Measurements from ENCODE around the gene ADGRG7.
"Not testable (repeated sequence)": the region's sequence is repeated elsewhere in the genome, so short reads cannot be mapped to it uniquely, and the experiment has no call there.

ADGRG7 gene

DNA sequence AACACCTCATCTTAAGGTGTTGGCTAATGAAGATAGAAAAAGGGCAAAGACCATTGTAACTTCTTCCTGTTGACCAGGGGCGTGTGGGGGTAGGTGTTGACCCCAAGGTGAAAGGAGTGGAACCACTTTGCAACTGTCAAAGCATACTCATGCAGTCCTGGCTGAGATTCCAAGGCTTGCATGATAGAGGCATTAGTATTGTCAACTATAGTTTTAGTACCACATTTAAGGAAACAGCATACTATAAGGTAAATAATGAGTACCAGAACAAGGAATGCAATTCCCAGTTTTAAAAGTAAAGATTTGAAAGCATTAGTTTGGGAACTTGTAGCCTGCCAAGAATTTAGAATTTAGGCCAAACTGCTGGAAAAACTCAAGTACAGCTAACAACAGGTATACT lies 27.8 kb upstream of the ADGRG7 start:
- H3K27me3 Mint-ChIP-seq, result peaks cover 0 to 34% of the 10 kb centered on the region in 2 donors
- no peak for ATAC-seq (replicated peaks)
- no peaks in the 10 kb centered on the region for H3K36me3 Mint-ChIP-seq (ENCODE audit: insufficient read depth)
- no peak overlapping the region for H3K27ac Mint-ChIP-seq
- no peak overlapping the region for H3K4me3 Mint-ChIP-seq
- H3K4me1 Mint-ChIP-seq (ENCODE audit: low read depth in 2 of 2), result no peaks in the 10 kb centered on the region
- no peaks in the 10 kb centered on the region for H3K9me3 Mint-ChIP-seq
- DNase-seq, result no peak

GRCh38 chr3:100582157-100582556 lies 27.2 kb upstream of the ADGRG7 start:
- H3K27ac Mint-ChIP-seq; H3K36me3 Mint-ChIP-seq (ENCODE audit: insufficient read depth); H3K9me3 Mint-ChIP-seq; H3K4me3 Mint-ChIP-seq; DNase-seq; H3K4me1 Mint-ChIP-seq (ENCODE audit: low read depth in 2 of 2); ATAC-seq (replicated peaks): not testable (repeated sequence)
- H3K27me3 Mint-ChIP-seq, result peaks cover 0 to 34% of the 10 kb centered on the region in 2 donors

DNA sequence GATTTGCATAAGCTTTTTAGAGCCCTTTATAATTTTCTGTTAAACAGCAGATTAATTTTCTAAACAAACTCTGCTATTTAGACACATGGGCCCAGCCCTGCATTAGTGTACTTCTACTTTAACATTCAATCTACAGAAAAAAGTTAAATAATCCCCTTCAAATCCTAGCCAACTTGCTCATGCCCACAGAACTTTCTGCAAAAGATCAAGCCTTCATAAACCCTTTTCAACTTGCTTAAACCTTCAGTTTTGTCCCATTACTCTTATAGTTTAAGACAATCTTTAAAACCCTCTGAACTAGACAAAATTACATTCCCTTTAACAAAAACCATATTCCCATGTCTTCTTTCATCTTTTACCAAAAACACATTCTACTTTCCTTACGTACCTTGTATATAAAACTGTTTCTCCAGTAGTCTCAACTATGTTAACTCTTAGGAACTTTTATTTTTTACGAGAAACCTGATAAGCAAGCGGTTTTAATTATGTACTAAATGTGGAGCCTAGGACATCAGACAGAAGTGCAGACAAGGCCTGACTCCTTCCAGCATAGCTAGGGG lies 25.2 kb upstream of the ADGRG7 start:
- ATAC-seq (replicated peaks) (no peak), DNase-seq (no peak)
- peaks cover 0 to 21% of the 10 kb centered on the region in 2 donors for H3K27me3 Mint-ChIP-seq
- H3K36me3 Mint-ChIP-seq (ENCODE audit: insufficient read depth), result no peaks in the 10 kb centered on the region
- H3K4me1 Mint-ChIP-seq (ENCODE audit: low read depth in 2 of 2), result no peaks in the 10 kb centered on the region
- no peak overlapping the region for H3K27ac Mint-ChIP-seq
- no peaks in the 10 kb centered on the region for H3K9me3 Mint-ChIP-seq
- H3K4me3 Mint-ChIP-seq, result no peak overlapping the region

DNA sequence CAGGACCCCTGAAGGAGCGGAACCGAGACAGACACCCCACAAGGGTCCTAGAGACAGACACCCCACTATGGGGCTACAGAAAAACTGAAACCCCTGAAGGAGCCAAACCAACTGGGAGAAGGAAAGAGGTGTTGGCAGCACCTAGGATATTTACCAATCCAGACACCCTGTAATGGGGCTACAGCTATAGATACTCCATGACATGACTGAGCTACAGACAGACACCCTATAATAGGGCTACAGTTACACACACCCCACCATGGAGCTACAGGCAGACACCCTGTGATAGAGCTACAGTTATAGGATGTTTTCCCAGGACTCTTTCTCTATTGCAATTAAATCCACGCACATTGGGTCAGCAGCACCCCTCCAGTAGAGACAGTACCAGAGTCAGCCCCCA lies 22.6 kb upstream of the ADGRG7 start:
- H3K4me3 Mint-ChIP-seq, result no peak overlapping the region
- ATAC-seq (replicated peaks) (no peak), DNase-seq (no peak)
- H3K9me3 Mint-ChIP-seq, result no peaks in the 10 kb centered on the region
- peaks cover 0 to 5% of the 10 kb centered on the region in 2 donors for H3K4me1 Mint-ChIP-seq (ENCODE audit: low read depth in 2 of 2)
- no peaks in the 10 kb centered on the region for H3K27me3 Mint-ChIP-seq
- H3K27ac Mint-ChIP-seq, result no peak overlapping the region
- H3K36me3 Mint-ChIP-seq (ENCODE audit: insufficient read depth), result no peaks in the 10 kb centered on the region

GRCh38 chr3:100588251-100588650 lies 21.1 kb upstream of the ADGRG7 start:
- Mint-ChIP-seq H3K4me1 (ENCODE audit: low read depth in 2 of 2) (peaks cover 0 to 5% of the 10 kb centered on the region in 2 donors), H3K27me3 (no peaks in the 10 kb centered on the region), H3K4me3 (no peak overlapping the region), H3K36me3 (ENCODE audit: insufficient read depth) (no peaks in the 10 kb centered on the region), H3K27ac (no peak overlapping the region), H3K9me3 (no peaks in the 10 kb centered on the region)
- ATAC-seq (replicated peaks) (no peak), DNase-seq (no peak)

- no peaks in the 10 kb centered on the region for H3K27me3 Mint-ChIP-seq
- no peaks in the 10 kb centered on the region for H3K36me3 Mint-ChIP-seq (ENCODE audit: insufficient read depth)
- H3K4me1 Mint-ChIP-seq (ENCODE audit: low read depth in 2 of 2), result peaks cover 0 to 5% of the 10 kb centered on the region in 2 donors
- ATAC-seq (replicated peaks) (peak; percentile 93), DNase-seq (peak; percentile 50 to 63 (median 57))
- no peaks in the 10 kb centered on the region for H3K9me3 Mint-ChIP-seq
- no peak overlapping the region for H3K27ac Mint-ChIP-seq
- no peak overlapping the region for H3K4me3 Mint-ChIP-seq
These were observed 19.1 kb upstream of the ADGRG7 start for GRCh38 chr3:100590114-100590839.

DNA sequence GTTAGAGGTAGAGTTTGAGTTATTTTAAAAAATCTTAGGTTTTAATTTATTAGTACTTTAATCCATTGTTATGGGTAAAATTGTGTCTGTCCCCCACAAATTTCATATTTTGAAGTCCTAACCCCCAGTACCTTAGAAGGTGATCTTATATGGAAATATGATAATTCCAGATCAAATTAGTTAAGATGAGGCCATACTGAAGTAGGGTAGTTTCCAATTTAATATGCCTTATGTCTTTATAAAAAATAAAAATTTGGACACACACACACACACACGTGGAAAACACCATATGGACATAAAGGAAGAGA lies 18.6 kb upstream of the ADGRG7 start:
- no peak for ATAC-seq (replicated peaks)
- H3K27me3 Mint-ChIP-seq, result no peaks in the 10 kb centered on the region
- H3K27ac Mint-ChIP-seq, result no peak overlapping the region
- peaks cover 0 to 5% of the 10 kb centered on the region in 2 donors for H3K4me1 Mint-ChIP-seq (ENCODE audit: low read depth in 2 of 2)
- no peaks in the 10 kb centered on the region for H3K36me3 Mint-ChIP-seq (ENCODE audit: insufficient read depth)
- no peak for DNase-seq
- no peak overlapping the region for H3K4me3 Mint-ChIP-seq
- no peaks in the 10 kb centered on the region for H3K9me3 Mint-ChIP-seq

DNA sequence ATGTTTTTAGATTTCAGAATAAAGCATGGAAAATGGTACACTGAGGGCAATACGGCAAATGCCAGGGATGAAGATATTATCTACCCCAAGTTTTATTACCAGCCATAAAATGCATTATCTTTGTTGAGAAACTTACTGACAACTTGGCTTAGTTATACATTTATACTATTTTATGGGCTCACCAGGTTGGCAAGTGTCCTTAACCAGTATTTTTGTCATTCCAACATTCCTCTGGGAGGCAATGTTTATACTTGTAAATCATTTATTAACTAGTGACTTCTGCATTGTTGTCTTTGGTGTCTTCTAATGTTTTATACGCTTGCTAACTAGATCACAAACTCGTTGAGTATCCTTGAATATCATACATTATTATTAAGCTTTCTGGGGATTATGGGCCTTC lies 18.0 kb upstream of the ADGRG7 start:
- H3K9me3 Mint-ChIP-seq, result no peaks in the 10 kb centered on the region
- H3K4me3 Mint-ChIP-seq, result no peak overlapping the region
- peaks cover 0 to 5% of the 10 kb centered on the region in 2 donors for H3K4me1 Mint-ChIP-seq (ENCODE audit: low read depth in 2 of 2)
- H3K36me3 Mint-ChIP-seq (ENCODE audit: insufficient read depth), result no peaks in the 10 kb centered on the region
- H3K27me3 Mint-ChIP-seq, result no peaks in the 10 kb centered on the region
- DNase-seq (no peak), ATAC-seq (replicated peaks) (no peak)
- H3K27ac Mint-ChIP-seq, result no peak overlapping the region

GRCh38 chr3:100600181-100601042 lies 9.0 kb upstream of the ADGRG7 start:
- Mint-ChIP-seq H3K9me3 (no peaks in the 10 kb centered on the region), H3K27me3 (peaks cover 14 to 26% of the 10 kb centered on the region in 2 donors), H3K4me3 (no peak overlapping the region), H3K36me3 (ENCODE audit: insufficient read depth) (peaks cover 3% of the 10 kb centered on the region), H3K27ac (no peak overlapping the region), H3K4me1 (ENCODE audit: low read depth in 2 of 2) (peaks cover 9 to 13% of the 10 kb centered on the region in 2 donors)
- no peak for DNase-seq
- ATAC-seq (replicated peaks), result no peak

GRCh38 chr3:100602506-100603444 lies 6.6 kb upstream of the ADGRG7 start:
- peak overlapping the region; percentile 1 to 6 for H3K4me3 Mint-ChIP-seq
- peaks cover 9 to 13% of the 10 kb centered on the region in 2 donors for H3K4me1 Mint-ChIP-seq (ENCODE audit: low read depth in 2 of 2)
- H3K27me3 Mint-ChIP-seq, result peaks cover 33% of the 10 kb centered on the region in 2 donors
- no peaks in the 10 kb centered on the region for H3K9me3 Mint-ChIP-seq
- ATAC-seq (replicated peaks) (no peak), DNase-seq (no peak)
- no peak overlapping the region for H3K27ac Mint-ChIP-seq
- peaks cover 3% of the 10 kb centered on the region for H3K36me3 Mint-ChIP-seq (ENCODE audit: insufficient read depth)

DNA sequence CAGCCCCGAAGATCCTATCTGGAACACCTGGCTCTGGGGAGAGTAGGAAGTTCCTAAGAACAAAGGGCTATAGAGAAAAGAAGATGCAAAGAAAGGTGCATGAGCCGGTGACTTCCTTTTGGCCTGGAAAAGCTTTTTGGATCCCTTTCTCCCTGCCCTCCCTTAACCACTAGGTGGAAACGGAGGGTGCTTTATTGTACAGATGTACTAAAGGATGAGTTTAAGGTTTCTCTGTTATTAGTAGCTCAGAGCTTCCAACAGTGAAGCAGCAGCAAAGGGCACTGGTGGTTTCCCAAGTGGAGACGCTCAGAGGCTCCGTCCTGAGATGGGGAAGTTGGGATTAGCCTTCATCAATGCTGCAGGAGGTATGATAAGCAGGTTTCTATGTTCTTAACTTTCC lies 5.9 kb upstream of the ADGRG7 start:
- no peak for DNase-seq
- H3K27ac Mint-ChIP-seq, result no peak overlapping the region
- ATAC-seq (replicated peaks), result no peak
- H3K4me1 Mint-ChIP-seq (ENCODE audit: low read depth in 2 of 2), result peaks cover 9 to 13% of the 10 kb centered on the region in 2 donors
- H3K27me3 Mint-ChIP-seq, result peaks cover 36 to 40% of the 10 kb centered on the region in 2 donors
- H3K9me3 Mint-ChIP-seq, result no peaks in the 10 kb centered on the region
- H3K4me3 Mint-ChIP-seq, result peak overlapping the region; percentile 1 to 6
- H3K36me3 Mint-ChIP-seq (ENCODE audit: insufficient read depth), result peaks cover 3% of the 10 kb centered on the region

GRCh38 chr3:100605358-100605757 lies 4.0 kb upstream of the ADGRG7 start:
- H3K36me3 Mint-ChIP-seq (ENCODE audit: insufficient read depth), result peaks cover 3% of the 10 kb centered on the region
- H3K9me3 Mint-ChIP-seq, result no peaks in the 10 kb centered on the region
- H3K27me3 Mint-ChIP-seq, result peaks cover 35 to 47% of the 10 kb centered on the region in 2 donors
- peaks cover 9% of the 10 kb centered on the region in 2 donors for H3K4me1 Mint-ChIP-seq (ENCODE audit: low read depth in 2 of 2)
- H3K27ac Mint-ChIP-seq, result no peak overlapping the region
- no peak overlapping the region for H3K4me3 Mint-ChIP-seq
- ATAC-seq (replicated peaks), result no peak
- DNase-seq, result no peak

Data from effector memory CD8-positive, alpha-beta T cell (primary cell).